Ectodermal cell (in vitro differentiated cells): ENCODE data around the gene CREBBP.
"Not testable (repeated sequence)": the region's sequence is repeated elsewhere in the genome, so short reads cannot be mapped to it uniquely, and the experiment has no call there.

Experiments used
- H3K27ac ChIP-seq: 2 replicates; pipeline ENCODE4 v1.7.0; 2013; ENCODE audit warnings: mild to moderate bottlenecking, low read depth, low read length; ENCODE audit not compliant: insufficient read depth, poor library complexity, severe bottlenecking
- H3K27me3 ChIP-seq: 2 replicates; pipeline ENCODE4 v1.7.0; 2013; ENCODE audit warnings: mild to moderate bottlenecking, low read length; ENCODE audit not compliant: insufficient read depth, control insufficient read depth, poor library complexity, severe bottlenecking
- H3K36me3 ChIP-seq: one replicate; pipeline ENCODE4 v1.7.0; 2013; ENCODE audit warnings: low read length; ENCODE audit not compliant: control insufficient read depth, insufficient read depth
- H3K4me1 ChIP-seq: one replicate; pipeline ENCODE4 v1.7.0; 2013; ENCODE audit warnings: low read length; ENCODE audit not compliant: control insufficient read depth, insufficient read depth
- H3K4me3 ChIP-seq: 2 replicates; pipeline ENCODE4 v1.7.0; 2013; ENCODE audit warnings: low read depth, low read length, control low read depth; ENCODE audit not compliant: insufficient read depth
- H3K9me3 ChIP-seq: 2 replicates; pipeline ENCODE4 v1.7.0; 2013; ENCODE audit warnings: mild to moderate bottlenecking, low read length, moderate library complexity; ENCODE audit not compliant: control insufficient read depth
- WGBS, 2 experiments: methylation state at CpG; one replicate each; pipeline ENCODE4 v1.1.7; 2013; ENCODE audit warnings: missing lambda C conversion rate in 2 of 2; 5-methylcytosine and 5-hydroxymethylcytosine counted together

The CREBBP gene

DNA sequence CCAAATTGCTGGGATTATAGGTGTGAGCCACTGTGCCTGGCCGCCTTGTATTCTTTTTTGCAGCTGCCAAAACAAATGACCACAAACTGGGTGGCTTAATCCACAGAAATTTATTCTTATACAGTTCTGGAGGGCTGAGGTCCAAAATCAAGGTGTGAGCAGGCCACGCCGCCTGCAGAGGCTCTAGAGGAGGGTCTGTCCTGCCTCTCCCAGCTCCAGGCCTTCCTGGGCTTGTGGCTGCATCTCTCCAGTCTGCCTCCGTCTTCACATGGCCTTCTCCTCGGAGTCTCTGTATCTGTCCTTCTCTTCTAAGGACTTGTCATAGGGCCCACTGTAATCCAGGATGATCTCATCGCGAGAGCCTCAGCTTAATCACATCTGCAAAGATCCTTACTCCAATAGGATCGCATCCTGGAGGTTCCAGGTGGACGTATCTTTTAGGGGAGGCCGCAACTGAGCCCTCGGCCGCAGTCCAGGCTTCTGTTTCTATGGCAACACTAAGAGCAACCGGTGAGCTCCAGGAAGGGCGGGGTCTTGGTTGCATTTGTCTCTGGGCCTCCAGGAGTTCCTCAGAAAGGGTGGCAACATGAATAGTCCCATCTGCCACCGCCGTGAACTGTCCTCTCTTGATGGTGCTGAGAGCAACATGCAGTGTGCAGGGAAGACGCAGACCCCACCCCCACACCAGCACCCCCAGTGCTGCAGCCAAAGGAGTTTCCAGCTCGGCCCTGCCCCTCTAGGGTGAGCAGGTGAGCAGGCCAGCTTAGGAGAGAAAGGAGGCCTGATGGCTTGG, 29.5 kb upstream of the CREBBP start:
- H3K27me3 ChIP-seq, result no peaks in the 10 kb centered on the region
- WGBS, 2 experiments, result 80 to 82% methylated on average over 17 to 18 of the region's 18 CpGs
- no peaks in the 10 kb centered on the region for H3K4me1 ChIP-seq
- H3K27ac ChIP-seq, result no peak overlapping the region
- no peak overlapping the region for H3K4me3 ChIP-seq
- H3K9me3 ChIP-seq, result no peaks in the 10 kb centered on the region
- H3K36me3 ChIP-seq, result no peaks in the 10 kb centered on the region

DNA sequence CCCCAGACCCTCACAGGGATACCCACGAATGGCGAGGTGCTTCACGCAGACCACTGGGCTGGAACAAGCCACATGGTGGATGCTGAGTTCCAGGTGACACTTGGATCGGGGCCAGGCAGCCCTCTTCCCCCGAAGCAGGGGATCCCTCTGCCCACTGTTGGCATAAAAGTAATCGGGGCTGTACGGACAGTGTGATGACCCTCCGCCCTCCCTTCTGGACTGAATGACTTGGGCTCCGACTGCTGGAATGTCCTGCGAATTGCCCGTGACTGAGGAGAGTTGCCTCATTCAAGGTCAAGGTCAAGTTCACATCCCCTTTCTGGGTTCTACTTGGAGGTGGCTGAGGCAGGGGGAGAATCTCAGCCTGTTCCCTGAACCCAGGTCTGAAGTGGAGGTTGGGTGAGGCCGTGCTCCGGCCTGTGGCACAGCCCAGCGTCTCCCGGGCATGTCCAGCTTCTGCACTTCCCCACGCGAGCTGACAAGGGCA, 28.5 kb upstream of the CREBBP start:
- no peak overlapping the region for H3K27ac ChIP-seq
- no peaks in the 10 kb centered on the region for H3K9me3 ChIP-seq
- H3K4me1 ChIP-seq, result no peaks in the 10 kb centered on the region
- no peak overlapping the region for H3K4me3 ChIP-seq
- no peaks in the 10 kb centered on the region for H3K27me3 ChIP-seq
- H3K36me3 ChIP-seq, result no peaks in the 10 kb centered on the region
- 93 to 94% methylated on average over 17 of the region's 17 CpGs for WGBS, 2 experiments

DNA sequence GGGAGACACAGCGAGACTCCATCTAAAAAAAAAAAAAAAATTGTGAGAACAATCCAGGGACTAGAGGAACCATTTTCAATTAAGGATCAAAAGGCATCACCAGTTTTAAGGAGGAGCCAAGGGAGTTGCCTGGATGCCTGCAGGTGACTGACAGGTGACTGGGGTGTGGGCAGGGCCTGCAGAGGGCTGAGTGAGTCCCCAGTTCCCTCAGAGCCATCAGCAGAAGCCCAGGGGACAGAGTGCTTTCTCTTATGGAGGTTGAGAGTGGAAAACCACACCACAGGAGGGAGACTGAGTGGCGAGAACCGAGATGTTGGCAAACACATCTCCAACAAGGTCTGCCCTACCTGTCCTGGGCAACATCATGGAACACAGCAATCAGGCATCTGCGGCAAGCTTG, 27.1 kb upstream of the CREBBP start:
- no peak overlapping the region for H3K27ac ChIP-seq
- H3K36me3 ChIP-seq, result no peaks in the 10 kb centered on the region
- no peaks in the 10 kb centered on the region for H3K9me3 ChIP-seq
- H3K4me1 ChIP-seq, result no peaks in the 10 kb centered on the region
- no peak overlapping the region for H3K4me3 ChIP-seq
- H3K27me3 ChIP-seq, result no peaks in the 10 kb centered on the region
- WGBS, 2 experiments, result 91 to 92% methylated on average over 4 of the region's 4 CpGs

GRCh38 chr16:3906363-3906762, 25.9 kb upstream of the CREBBP start:
- WGBS, 2 experiments, result 97 to 100% methylated on average over 1 of the region's 1 CpG
- H3K4me1 ChIP-seq, result no peaks in the 10 kb centered on the region
- no peaks in the 10 kb centered on the region for H3K9me3 ChIP-seq
- H3K27me3 ChIP-seq, result no peaks in the 10 kb centered on the region
- no peaks in the 10 kb centered on the region for H3K36me3 ChIP-seq
- no peak overlapping the region for H3K4me3 ChIP-seq
- H3K27ac ChIP-seq, result no peak overlapping the region

GRCh38 chr16:3904875-3905274, 24.4 kb upstream of the CREBBP start:
- 77 to 79% methylated on average over 3 of the region's 3 CpGs for WGBS, 2 experiments
- H3K9me3 ChIP-seq, result no peaks in the 10 kb centered on the region
- H3K27ac ChIP-seq, result no peak overlapping the region
- H3K27me3 ChIP-seq, result no peaks in the 10 kb centered on the region
- H3K4me1 ChIP-seq, result no peaks in the 10 kb centered on the region
- no peaks in the 10 kb centered on the region for H3K36me3 ChIP-seq
- H3K4me3 ChIP-seq, result no peak overlapping the region

- Histone ChIP-seq H3K27ac (no peak overlapping the region), H3K27me3 (no peaks in the 10 kb centered on the region), H3K4me3 (no peak overlapping the region), H3K4me1 (no peaks in the 10 kb centered on the region), H3K9me3 (no peaks in the 10 kb centered on the region), H3K36me3 (no peaks in the 10 kb centered on the region)
- 88 to 91% methylated on average over 10 of the region's 10 CpGs for WGBS, 2 experiments
Measured at GRCh38 chr16:3890091-3890490, 9.6 kb upstream of the CREBBP start.

DNA sequence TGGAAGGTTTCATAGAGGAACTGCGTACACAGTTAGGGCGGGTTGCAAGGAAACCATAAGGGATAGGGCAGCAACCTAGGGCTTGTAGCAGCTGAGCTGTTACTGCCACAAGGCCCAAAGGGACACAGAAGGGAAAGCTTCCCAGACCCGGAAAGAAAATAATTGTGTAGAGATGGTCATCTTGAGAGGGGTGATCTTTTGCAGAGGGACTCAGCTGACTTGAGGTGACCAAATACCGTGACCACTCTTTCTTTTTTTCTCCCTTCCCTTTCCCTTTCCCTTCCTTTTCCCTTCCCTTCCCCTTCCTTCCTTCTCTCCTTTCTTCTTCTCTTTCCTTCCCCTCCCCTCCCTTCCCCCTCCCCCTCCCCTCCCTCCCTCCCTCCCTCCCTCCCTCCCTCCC, 8.5 kb upstream of the CREBBP start:
- no peaks in the 10 kb centered on the region for H3K36me3 ChIP-seq
- no peak overlapping the region for H3K4me3 ChIP-seq
- no peaks in the 10 kb centered on the region for H3K4me1 ChIP-seq
- no peaks in the 10 kb centered on the region for H3K27me3 ChIP-seq
- no peak overlapping the region for H3K27ac ChIP-seq
- WGBS, 2 experiments, result 93 to 95% methylated on average over 4 of the region's 4 CpGs
- H3K9me3 ChIP-seq, result no peaks in the 10 kb centered on the region

GRCh38 chr16:3885999-3886398, 5.5 kb upstream of the CREBBP start:
- 91 to 96% methylated on average over 4 of the region's 5 CpGs for WGBS, 2 experiments

GRCh38 chr16:3884398-3884797, 3.9 kb upstream of the CREBBP start:
- Histone ChIP-seq H3K36me3 (no peaks in the 10 kb centered on the region), H3K9me3 (no peaks in the 10 kb centered on the region), H3K27me3 (no peaks in the 10 kb centered on the region), H3K4me3 (no peak overlapping the region), H3K4me1 (no peaks in the 10 kb centered on the region), H3K27ac (no peak overlapping the region)
- 87 to 91% methylated on average over 6 of the region's 6 CpGs for WGBS, 2 experiments

More at GRCh38 chr16:3885999-3886398, 5.5 kb upstream of the CREBBP start:
- H3K27ac ChIP-seq, H3K4me1 ChIP-seq, H3K27me3 ChIP-seq, H3K36me3 ChIP-seq, H3K4me3 ChIP-seq, H3K9me3 ChIP-seq: not testable (repeated sequence)

GRCh38 chr16:3882531-3882930, 2.0 kb upstream of the CREBBP start:
- no peak overlapping the region for H3K4me3 ChIP-seq
- H3K36me3 ChIP-seq, result no peaks in the 10 kb centered on the region
- no peaks in the 10 kb centered on the region for H3K9me3 ChIP-seq
- no peaks in the 10 kb centered on the region for H3K27me3 ChIP-seq
- no peaks in the 10 kb centered on the region for H3K4me1 ChIP-seq
- WGBS, 2 experiments, result 88 to 93% methylated on average over 3 of the region's 3 CpGs
- H3K27ac ChIP-seq, result no peak overlapping the region
